GM18526 (cell line): ENCODE measurements around the gene PRKAG2.

Experiments used
- POLR2A ChIP-seq: IDR thresholded peaks from 3 replicates; pipeline ENCODE4 v1.6.1; 2011; ENCODE audit not compliant: insufficient read length; ENCODE audit errors: extremely low read depth

Gene PRKAG2

DNA sequence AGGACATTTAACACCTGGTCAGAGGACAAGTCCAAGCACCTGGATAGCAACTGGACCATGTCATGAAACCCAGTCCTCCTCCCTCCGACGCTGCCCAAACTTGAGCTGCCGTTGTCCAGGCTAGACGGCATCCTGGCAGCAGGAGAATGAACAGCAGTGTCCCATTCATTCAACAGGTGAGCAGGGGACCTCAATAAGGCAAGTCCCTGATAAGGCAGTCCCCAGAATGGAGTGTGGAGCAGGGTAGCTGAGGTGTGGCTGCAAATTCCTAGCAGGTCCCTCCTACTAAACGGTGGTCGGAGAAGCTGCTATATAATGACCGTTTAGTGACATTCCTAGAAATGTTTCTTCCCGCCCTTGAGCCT, 169.8 kb downstream of the PRKAG2 start:
- no peak for TF ChIP-seq POLR2A

DNA sequence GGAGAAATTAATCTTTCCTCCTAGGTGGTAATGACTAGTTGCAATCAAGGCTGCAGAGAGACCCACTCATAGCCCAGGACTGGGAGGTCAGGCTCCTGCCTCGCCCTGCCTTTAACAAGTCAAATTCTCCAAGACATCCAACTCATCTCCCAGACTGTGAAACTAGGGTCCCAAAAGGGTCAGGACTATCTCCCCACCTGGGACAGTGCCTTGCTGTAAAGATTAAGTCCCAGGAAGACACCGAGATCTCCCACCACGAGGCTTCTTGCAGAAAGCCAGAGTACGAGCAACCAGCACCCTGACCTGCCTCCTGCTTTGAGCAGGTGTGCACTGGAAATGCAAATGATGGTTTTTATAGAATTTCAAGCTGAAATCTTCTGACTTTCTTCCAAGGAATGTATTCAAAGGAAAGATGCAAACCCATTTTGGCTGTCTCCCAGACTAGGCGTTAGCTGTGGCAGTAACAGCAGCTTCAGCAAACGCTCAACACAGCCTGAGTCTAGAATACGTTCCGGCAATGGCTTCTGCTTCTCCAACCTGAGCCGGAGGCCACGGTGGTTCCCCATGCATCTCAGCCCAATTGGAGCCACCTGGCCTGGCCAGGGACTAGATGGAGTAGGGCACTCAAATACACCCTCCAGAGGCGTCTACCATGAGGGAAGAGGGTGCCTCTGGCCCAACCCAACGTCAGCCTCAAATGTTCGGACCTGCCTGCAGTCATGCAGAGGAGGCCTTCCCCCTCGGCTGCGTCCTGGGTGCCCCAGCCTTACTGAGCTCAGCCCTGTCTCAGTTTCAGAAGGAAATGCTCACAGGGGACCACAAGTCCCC, 170.4 kb downstream of the PRKAG2 start:
- TF ChIP-seq POLR2A, result no peak

DNA sequence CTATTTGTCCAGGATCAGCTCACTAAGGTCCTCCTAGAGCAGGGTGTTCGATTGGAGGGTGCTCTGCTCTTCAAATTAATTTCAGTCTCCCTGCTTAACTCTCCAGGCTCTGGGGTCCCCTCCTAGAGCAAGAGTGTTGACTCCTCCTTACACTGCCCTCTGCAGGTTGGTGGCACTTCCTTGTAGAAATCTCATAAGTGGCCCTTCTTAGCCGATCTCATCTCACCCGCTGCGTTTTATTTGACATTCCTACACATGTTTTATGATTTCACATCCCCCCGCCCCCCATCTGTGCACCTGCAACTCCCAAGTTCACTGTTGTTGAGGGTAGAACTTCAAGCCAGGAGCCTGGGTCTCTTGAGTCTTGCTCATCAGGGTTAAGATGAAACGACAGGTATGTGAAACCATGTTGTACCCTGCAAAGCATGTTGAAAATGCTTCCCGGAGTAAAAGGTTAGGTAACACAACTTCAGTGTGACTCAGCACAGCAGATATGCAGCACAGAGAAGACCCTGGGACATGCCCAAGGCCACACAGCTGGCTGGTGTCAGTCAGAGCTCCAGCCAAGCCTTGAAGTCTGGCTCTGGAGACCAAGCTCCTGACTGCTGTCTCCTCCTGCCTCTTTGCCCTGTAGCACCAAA, 171.2 kb downstream of the PRKAG2 start:
- no peak for TF ChIP-seq POLR2A

DNA sequence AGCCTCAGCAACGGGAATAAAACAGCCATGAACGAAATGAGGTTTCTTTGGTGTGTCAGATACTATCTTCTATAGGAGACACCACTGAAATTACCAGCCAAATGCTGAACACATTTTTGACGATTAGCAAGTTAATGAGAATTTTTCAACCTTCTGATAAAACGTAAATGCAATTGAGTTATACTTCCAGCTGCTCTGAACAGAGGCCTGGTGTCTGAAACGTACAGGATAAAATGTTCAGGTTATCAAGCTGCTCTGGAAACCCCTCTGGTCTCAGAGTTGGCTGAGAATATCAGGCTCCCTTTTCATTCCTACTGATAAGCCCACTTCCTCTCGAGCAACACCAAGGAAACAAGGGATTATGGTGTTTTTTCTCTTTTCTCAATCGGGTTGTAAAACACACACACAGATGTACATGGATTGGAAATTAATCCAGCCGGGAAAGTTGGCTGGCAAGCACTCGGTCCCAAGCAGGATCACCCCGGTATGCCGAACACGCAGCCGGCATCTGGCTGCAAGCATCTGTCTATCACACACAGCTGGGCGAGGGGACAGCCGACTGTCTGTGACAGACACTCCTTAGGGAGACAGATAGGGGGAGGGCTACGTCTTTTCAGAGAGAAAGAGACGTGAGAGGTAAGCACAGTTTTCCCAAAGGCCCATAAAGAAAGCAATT, 171.8 kb downstream of the PRKAG2 start:
- TF ChIP-seq POLR2A, result no peak

DNA sequence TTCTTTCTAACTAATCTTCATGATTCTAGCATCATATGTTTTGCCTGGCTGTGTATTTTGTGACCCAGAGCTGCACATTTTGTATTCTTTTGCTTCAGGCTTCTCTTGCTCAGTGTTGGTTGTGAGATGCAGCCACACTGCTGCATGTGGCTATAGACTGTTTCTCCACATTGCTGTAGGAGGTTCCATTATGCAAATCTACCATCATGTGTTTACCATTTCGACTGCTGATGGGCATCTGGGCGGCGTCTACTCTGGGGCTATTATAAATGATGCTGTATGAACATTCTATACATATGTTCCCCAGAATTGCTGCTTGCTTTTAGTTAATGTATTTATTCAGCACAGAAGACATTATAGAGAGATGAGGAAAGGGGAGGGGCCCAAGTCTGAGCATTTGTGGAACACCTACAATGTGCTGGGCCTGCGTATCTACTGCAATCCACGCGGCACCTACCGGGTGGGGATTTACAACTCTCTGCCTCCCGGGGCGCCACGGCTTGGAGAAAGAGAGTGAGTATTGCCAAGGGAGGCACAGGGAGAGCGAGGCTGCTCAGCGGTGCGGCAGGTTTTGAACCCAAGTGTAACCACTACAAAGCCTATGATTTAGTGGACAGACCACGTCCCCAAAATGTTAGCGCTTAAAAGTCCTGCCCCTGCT, 172.5 kb downstream of the PRKAG2 start:
- TF ChIP-seq POLR2A, result no peak

DNA sequence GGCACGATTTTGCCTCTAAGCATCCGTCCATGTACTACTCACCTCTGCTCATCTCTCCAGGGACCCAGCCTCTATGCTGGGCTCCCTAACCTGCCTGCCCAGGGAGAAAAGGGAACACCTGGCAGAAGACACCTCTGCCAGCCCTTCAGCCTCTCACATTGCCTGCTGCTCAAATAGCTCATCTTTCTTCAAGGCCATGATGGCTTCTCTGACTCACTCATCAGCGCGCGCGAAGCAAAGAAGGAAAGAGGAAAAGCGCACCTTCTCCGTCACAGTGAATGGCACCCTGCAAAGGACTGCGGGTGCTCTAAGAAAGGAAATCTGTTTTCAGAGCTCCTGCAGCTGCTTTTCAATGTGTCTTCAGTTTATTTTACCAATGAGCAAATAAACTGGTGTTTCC, 174.0 kb downstream of the PRKAG2 start:
- no peak for TF ChIP-seq POLR2A

DNA sequence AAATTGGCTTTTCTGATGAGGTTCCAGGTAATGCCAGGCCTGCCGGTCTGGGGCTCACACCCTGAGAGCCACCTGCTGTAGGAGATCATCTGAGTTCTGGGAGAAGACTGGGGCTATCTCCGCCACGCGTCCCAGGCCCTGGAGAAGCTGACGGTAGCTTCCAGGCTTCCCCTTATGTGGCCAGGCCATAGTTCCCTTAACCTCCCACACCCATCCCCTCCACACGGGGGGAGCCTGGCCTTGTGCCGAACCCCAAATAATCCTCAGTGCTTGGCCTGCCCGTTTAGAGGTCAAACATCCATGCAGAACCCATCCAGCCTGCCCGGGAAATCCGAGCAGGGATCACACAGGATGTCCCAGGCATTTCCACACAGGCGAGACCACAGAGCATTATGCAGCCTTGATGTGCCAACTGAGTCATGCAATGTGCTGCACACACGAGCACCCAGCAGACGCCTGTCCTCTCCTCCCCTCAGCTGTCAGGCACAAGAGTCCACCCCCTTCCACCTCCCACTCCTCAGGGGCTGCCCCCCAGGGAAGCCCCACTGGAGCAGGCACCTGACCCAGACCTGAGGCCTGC, 176.2 kb downstream of the PRKAG2 start:
- TF ChIP-seq POLR2A, result no peak

DNA sequence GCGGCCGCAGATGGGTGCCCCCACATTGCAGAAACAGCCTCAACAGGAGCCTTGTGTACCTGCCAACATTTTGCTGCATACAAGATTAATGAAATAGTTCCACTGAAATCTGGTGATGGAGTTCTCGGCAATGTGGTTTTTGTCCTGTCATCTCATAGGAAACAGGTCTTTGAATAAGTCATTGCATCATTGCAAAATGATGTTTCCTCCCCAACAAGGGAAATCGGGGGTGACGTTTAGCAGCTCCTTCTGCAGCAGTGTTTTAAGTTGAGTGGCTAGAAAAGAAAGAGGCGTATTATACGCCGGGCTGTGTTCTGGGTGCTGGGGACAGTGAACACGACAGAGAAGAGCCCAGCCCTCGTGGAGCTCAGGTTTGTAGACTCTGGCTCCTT, 177.0 kb downstream of the PRKAG2 start:
- no peak for TF ChIP-seq POLR2A

DNA sequence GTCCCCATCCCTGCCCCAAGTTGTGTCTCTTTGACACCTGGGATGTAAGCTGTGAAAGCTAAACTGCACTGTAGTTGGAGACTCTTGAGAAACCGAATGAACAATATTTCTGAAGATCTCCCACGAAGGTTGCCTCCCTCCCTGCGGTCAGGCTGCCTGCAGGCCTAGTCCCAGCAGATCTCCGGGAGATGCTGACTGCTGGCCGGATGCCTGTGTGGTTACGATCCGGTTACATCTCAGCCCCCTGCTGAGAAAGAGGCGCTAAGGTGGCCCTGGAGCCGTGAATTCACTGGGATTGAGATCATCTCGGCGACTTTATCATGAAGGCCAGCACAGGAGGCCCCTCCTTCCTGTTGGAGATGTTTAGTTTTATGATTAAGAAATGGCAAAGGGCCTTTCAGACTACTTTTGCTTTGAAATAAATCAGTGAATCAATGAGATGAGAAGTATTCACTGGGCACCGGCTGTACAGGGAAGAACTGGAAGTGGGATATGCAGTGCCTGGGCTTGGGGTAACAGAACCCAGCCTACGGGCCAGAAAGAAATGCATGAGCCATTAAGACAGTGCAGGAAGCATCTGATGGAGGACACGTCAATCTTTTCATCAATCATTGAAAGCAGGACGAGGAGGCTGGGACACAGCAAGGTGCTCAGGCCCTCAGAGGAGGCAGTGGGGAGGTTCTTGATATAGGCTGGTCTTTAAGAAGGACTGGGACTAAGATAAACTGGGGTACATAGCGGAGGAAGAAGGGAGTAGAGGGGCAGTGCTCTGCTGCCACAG, 177.6 kb downstream of the PRKAG2 start:
- TF ChIP-seq POLR2A, result no peak

DNA sequence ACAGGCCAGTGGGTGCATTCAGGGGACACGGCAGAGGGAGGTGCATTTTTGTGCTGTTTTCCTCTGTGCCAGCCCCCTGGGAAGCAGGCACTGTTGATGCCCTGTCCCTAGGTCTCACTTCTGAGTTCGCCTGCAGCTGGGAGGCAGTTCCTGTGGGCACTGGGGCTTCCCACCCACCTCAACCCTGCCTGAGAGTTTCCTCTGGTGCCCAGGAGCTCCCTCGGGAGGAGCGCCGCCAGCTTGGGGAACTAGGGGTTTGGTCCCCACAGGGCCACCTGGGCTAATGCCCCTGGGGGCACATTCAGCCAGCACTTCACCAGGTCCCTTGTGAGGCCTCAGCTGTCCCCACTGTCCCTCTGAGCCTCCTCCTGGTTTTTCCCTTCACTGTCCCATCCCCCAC, 179.0 kb downstream of the PRKAG2 start:
- no peak for TF ChIP-seq POLR2A

DNA sequence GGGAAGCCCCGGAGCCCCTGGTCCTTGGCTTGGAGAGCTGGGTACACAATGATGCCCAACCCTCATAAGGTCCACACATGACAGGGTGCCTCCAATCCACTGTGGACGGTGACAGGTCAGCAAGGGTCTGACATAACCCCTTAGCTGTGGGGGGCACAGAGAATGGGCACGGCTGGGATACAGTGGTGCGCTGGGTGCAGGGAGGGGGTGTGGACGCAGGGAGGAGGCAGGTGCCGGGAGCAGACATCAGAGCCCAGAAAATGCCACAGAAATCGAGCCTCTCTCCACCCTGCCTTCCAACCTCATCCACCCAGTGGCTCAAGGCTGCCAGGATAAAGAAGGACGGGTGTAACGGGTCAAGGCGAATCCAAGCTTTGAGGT, 179.4 kb downstream of the PRKAG2 start:
- no peak for TF ChIP-seq POLR2A

DNA sequence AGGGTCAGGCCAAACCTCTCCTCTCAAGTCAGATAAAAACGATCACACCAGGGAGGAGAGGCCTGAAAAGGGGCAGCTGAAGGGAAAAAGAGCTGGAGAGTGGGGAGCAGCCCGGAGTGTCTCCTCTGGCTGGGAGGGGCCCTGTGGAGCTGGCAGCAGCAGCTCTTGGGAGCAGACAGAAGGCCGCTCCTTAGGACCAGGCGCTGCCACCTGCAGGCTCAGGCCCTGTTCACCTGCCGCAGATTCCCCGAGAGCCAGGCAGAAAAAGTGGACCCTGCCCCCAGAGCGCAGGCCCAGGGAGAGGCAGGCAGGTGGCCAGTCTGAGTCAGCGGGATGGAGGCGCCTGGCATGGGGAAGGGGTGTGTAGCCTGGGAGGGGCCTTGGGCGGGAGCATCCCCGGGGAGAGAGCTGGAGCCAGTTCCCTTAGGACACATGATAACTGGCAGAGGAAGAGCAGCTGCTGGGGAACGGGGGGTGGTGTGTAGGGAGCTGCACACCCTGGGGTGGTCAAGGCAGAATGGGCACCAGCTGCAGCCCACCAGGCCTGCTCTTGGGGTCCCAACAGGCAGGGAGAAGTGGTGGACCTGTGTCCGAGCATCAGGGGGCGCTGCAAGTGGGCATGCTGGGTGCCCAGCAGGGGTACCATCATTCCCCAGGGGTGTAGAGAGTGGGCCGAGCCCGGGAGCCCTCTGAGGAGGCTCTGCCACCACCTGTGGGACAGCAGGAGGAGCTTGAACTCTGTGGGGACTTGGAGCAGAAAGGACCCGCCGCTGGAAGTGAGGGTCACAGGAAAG, 180.0 kb downstream of the PRKAG2 start:
- no peak for TF ChIP-seq POLR2A

DNA sequence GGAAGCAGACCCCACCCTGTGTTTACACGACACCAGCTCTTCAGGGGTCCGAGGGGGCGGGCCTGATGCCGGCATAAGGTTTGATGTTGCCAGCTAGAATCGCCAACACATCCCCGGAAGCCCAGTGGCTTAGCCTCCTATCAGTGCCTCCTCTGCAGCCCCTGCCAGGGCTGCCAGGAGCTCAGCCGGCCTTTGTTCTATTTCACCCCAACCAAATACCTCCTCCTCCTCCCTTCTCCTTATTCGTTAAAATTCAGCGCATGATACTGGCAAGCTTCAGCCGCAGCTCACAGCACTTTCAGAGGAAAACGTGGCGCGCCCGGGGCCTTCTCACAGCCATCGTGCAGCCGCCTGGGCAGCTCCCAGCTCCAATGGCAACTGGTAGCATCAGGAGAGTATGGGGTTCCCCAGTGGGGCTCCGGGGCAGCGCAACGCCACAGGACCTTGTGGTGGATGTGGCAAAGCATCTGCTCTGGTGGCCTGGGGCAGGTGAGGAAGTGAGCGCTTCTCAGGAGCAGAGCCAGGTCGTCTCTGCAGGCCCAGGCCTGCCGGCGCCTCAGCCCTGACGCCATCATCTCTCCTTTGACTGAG, 180.9 kb downstream of the PRKAG2 start:
- no peak for TF ChIP-seq POLR2A

DNA sequence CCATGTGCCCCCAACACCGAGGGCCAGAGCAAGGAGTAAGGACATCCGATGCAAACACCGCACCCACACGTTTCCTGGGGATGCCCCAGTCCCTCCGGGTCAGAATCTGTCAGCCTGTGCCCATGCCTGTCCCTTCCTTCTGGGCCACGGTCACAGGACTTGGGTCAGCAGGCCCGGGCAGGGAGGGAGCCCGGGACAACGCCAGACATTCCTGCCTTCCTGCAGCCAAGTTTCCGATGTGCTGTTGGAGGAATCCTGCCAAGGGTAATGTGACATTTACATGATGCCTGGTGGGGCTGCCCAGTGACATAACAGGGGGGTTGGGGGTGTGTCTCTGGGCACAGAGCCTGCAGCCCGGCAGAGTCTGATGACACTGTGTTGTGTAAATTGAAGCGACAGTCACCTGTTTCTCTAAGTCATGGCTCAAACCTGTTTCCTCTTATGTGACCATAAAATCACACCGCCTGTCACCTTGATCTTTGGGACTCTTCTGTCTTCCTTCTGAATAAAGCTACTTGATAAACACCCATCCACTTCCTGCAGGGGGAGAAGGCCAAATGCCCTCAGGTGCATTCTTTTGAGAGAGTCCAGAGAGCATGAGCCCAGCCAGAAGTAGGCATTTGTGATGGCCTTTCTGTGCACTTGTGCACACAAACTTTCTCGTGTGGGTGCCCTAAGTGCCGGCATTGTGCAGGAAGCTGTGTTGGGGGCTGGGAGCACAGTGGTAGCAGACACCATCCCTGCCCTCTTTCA, 181.9 kb downstream of the PRKAG2 start:
- no peak for TF ChIP-seq POLR2A
